IMR-90 (cell line): ENCODE results near the gene HDAC5. TPM values are rescaled to one million over a fixed set of nuclear protein-coding genes. Genes with fewer than 3 reads are reported as not detected.

Source experiments
- ATAC-seq: fragments of 200-7000 bp; cut with Tn5 transposase; 2 replicates; pipeline ENCODE4 v1.9.1; 2020; ENCODE audit warnings: low read depth, mild to moderate bottlenecking, moderate library complexity
- BruUV-seq: library from RNA; stranded (reverse); fragments of 400-500 nt; replicated peaks from 2 replicates; lab custom pipeline; 2021; lab: Mats Ljungman, UMichigan
- CTCF ChIA-PET: fragments of 300-600 bp; formaldehyde crosslinking; extraction: SDS; loops from one replicate; lab custom pipeline; 2021; ENCODE audit warnings: antibody characterized with exemption; lab: Yijun Ruan, JAX
- POLR2A ChIA-PET: fragments of 300-600 bp; sonication (Branson Sonifier 250); formaldehyde crosslinking; loops from one replicate; lab custom pipeline; 2022; ENCODE audit warnings: antibody characterized with exemption; ENCODE audit not compliant: unreplicated experiment; lab: Charles Lee
- DNase-seq: peaks from one replicate; pipeline ENCODE4 v3.0.0; 2013
- H2AFZ ChIP-seq: replicated peaks from 2 replicates; pipeline ENCODE3; 2013; ENCODE audit warnings: low read length, mild to moderate bottlenecking; ENCODE audit not compliant: poor library complexity
- H2AK5ac ChIP-seq: 2 replicates; pipeline ENCODE4 v1.6.1; 2013; ENCODE audit warnings: low read depth, low read length, inconsistent platforms
- H2AK9ac ChIP-seq: replicated peaks from 2 replicates; pipeline ENCODE3; 2013; ENCODE audit warnings: mild to moderate bottlenecking, low read depth, low read length, moderate library complexity; ENCODE audit not compliant: poor library complexity
- H2BK120ac ChIP-seq: 2 replicates; pipeline ENCODE4 v1.6.1; 2013; ENCODE audit warnings: low read depth, low read length, inconsistent platforms
- H2BK15ac ChIP-seq: 3 replicates; pipeline ENCODE4 v1.6.1; 2013; ENCODE audit warnings: low read depth, low read length, inconsistent platforms
- H2BK20ac ChIP-seq: 2 replicates; pipeline ENCODE4 v1.6.1; 2013; ENCODE audit warnings: low read depth, mild to moderate bottlenecking, inconsistent platforms, low read length, moderate library complexity
- H2BK5ac ChIP-seq: 2 replicates; pipeline ENCODE4 v1.6.1; 2013; ENCODE audit warnings: mild to moderate bottlenecking, low read depth, low read length, inconsistent platforms; ENCODE audit not compliant: poor library complexity, severe bottlenecking
- H3K14ac ChIP-seq: replicated peaks from 2 replicates; pipeline ENCODE4 v1.6.1; 2013; ENCODE audit warnings: low read depth, low read length, inconsistent platforms
- H3K18ac ChIP-seq: 2 replicates; pipeline ENCODE4 v1.6.1; 2013; ENCODE audit warnings: low read depth, low read length, control low read depth
- H3K23ac ChIP-seq: 2 replicates; pipeline ENCODE4 v1.6.1; 2013; ENCODE audit warnings: low read depth, low read length, inconsistent platforms
- H3K27ac ChIP-seq: 2 replicates; pipeline ENCODE4 v1.5.1; 2013; ENCODE audit warnings: mild to moderate bottlenecking, control low read depth, low read length; ENCODE audit not compliant: insufficient read depth
- H3K27me3 ChIP-seq: 2 replicates; pipeline ENCODE4 v1.6.1; 2013; ENCODE audit warnings: low read length; ENCODE audit not compliant: control insufficient read depth, insufficient read depth
- H3K36me3 ChIP-seq: 2 replicates; pipeline ENCODE4 v1.6.1; 2013; ENCODE audit warnings: low read length, mixed read lengths; ENCODE audit not compliant: control insufficient read depth, insufficient read depth
- H3K4ac ChIP-seq: 2 replicates; pipeline ENCODE4 v1.6.1; 2013; ENCODE audit warnings: low read depth, low read length, inconsistent platforms
- H3K4me1 ChIP-seq: 2 replicates; pipeline ENCODE4 v1.6.1; 2013; ENCODE audit warnings: low read length, mixed read lengths; ENCODE audit not compliant: control insufficient read depth, insufficient read depth
- H3K4me2 ChIP-seq: 2 replicates; pipeline ENCODE4 v1.6.1; 2013; ENCODE audit warnings: low read depth, mild to moderate bottlenecking, control low read depth, low read length, moderate library complexity
- H3K4me3 ChIP-seq: 2 replicates; pipeline ENCODE4 v1.5.1; 2013; ENCODE audit warnings: low read depth, mild to moderate bottlenecking, control low read depth, low read length, moderate library complexity; ENCODE audit not compliant: insufficient read depth
- H3K56ac ChIP-seq: 2 replicates; pipeline ENCODE4 v1.6.1; 2013; ENCODE audit warnings: low read length, inconsistent platforms; ENCODE audit not compliant: insufficient read depth; ENCODE audit errors: extremely low read depth
- H3K79me1 ChIP-seq, 2 experiments: 2 replicates each; pipeline ENCODE4 v1.6.1; 2013; ENCODE audit warnings: low read length in 2 of 2, inconsistent platforms in 1 of 2, low read depth in 1 of 2
- H3K9ac ChIP-seq: 2 replicates; pipeline ENCODE4 v1.6.1; 2013; ENCODE audit warnings: low read depth, low read length, control low read depth
- H3K9me1 ChIP-seq: 2 replicates; pipeline ENCODE4 v1.6.1; 2013; ENCODE audit warnings: low read length, inconsistent platforms; ENCODE audit not compliant: insufficient read depth
- H3K9me3 ChIP-seq: 2 replicates; pipeline ENCODE4 v1.6.1; 2013; ENCODE audit warnings: low read length; ENCODE audit not compliant: control insufficient read depth, insufficient read depth
- H4K20me1 ChIP-seq: 2 replicates; pipeline ENCODE4 v1.6.1; 2013; ENCODE audit warnings: low read length, inconsistent platforms; ENCODE audit not compliant: insufficient read depth
- H4K5ac ChIP-seq: 2 replicates; pipeline ENCODE4 v1.6.1; 2013; ENCODE audit warnings: mild to moderate bottlenecking, low read depth, low read length, control low read depth
- H4K8ac ChIP-seq, 2 experiments: 2 replicates each; pipeline ENCODE4 v1.6.1; 2013; ENCODE audit warnings: low read depth in 2 of 2, low read length in 2 of 2, control low read depth in 1 of 2, inconsistent platforms in 1 of 2
- H4K91ac ChIP-seq: 2 replicates; pipeline ENCODE4 v1.6.1; 2013; ENCODE audit warnings: low read depth, low read length, inconsistent platforms; ENCODE audit not compliant: insufficient read depth
- BHLHE40 ChIP-seq: fragments of 150-350 bp; IDR thresholded peaks from 2 replicates; pipeline ENCODE4 v1.6.1; 2016; ENCODE audit warnings: mild to moderate bottlenecking, low read depth, low read length
- CEBPB ChIP-seq: IDR thresholded peaks from 2 replicates; pipeline ENCODE4 v1.6.1; 2012; ENCODE audit warnings: low read depth, low read length, improper control_type of control experiment
- CHD1 ChIP-seq: IDR thresholded peaks from 2 replicates; pipeline ENCODE4 v1.6.1; 2012; ENCODE audit warnings: low read depth, low read length, improper control_type of control experiment
- CTCF ChIP-seq: conservative IDR thresholded peaks from 2 replicates; pipeline ENCODE4 v1.5.1; 2012; ENCODE audit warnings: mild to moderate bottlenecking, low read depth, low read length, improper control_type of control experiment
- ELK1 ChIP-seq: fragments of 150-350 bp; IDR thresholded peaks from 2 replicates; pipeline ENCODE4 v1.6.1; 2016; ENCODE audit warnings: low read depth, mild to moderate bottlenecking, low read length, moderate library complexity, borderline replicate concordance
- MAZ ChIP-seq: IDR thresholded peaks from 2 replicates; pipeline ENCODE4 v1.6.1; 2012; ENCODE audit warnings: low read depth, mild to moderate bottlenecking, low read length, improper control_type of control experiment, moderate library complexity, borderline replicate concordance
- MXI1 ChIP-seq: IDR thresholded peaks from 2 replicates; pipeline ENCODE4 v1.6.1; 2012; ENCODE audit warnings: low read depth, mild to moderate bottlenecking, low read length, moderate library complexity, borderline replicate concordance
- NFE2L2 ChIP-seq: fragments of 150-350 bp; IDR thresholded peaks from 2 replicates; pipeline ENCODE4 v1.6.1; 2016; ENCODE audit warnings: low read depth, mild to moderate bottlenecking, low read length
- POLR2A ChIP-seq: IDR thresholded peaks from 2 replicates; pipeline ENCODE4 v1.6.1; 2012; ENCODE audit warnings: mild to moderate bottlenecking, low read depth, low read length
- RAD21 ChIP-seq: IDR thresholded peaks from 2 replicates; pipeline ENCODE4 v1.6.1; 2012; ENCODE audit warnings: low read length, improper control_type of control experiment
- RCOR1 ChIP-seq: IDR thresholded peaks from 2 replicates; pipeline ENCODE4 v1.6.1; 2012; ENCODE audit warnings: mild to moderate bottlenecking, low read length, improper control_type of control experiment; ENCODE audit not compliant: insufficient replicate concordance
- RFX5 ChIP-seq: IDR thresholded peaks from 2 replicates; pipeline ENCODE4 v1.8.0; 2012; ENCODE audit warnings: low read depth, mild to moderate bottlenecking, low read length, moderate library complexity
- SMC3 ChIP-seq: fragments of 150-350 bp; IDR thresholded peaks from 2 replicates; pipeline ENCODE4 v1.6.1; 2016; ENCODE audit warnings: low read depth, mild to moderate bottlenecking, antibody characterized with exemption, low read length, moderate library complexity
- USF2 ChIP-seq: fragments of 150-350 bp; IDR thresholded peaks from 2 replicates; pipeline ENCODE4 v1.6.1; 2017; ENCODE audit warnings: mild to moderate bottlenecking, antibody characterized with exemption, low read length, low read depth
- WGBS, 2 experiments: methylation state at CpG; one replicate each; pipeline versions ENCODE4 v1.1.5 to v1.1.7; 2013; ENCODE audit warnings: missing lambda C conversion rate in 2 of 2; ENCODE audit not compliant: insufficient read length in 1 of 2; ENCODE audit errors: extremely low coverage in 2 of 2; 5-methylcytosine and 5-hydroxymethylcytosine counted together
- dilution Hi-C: fragments of 300-500 bp; cut with HindIII; formaldehyde crosslinking; loops from one replicate; pipeline ENCODE4 v1.14.3; 2018; ENCODE audit warnings: low sequenced_read_pairs; ENCODE audit not compliant: unreplicated experiment
- in situ Hi-C: fragments of 300-500 bp; cut with MboI; formaldehyde crosslinking; loops from 3 replicates; pipeline ENCODE4 v1.14.3; 2019; ENCODE audit warnings: low sequenced_read_pairs, inconsistent platforms, mixed read lengths
- intact Hi-C: fragments of 100-400 bp; cut with micrococcal nuclease; formaldehyde crosslinking; loops from 2 replicates; pipeline ENCODE4 v1.10.0; 2022
- polyA plus RNA-seq, 3 experiments: library from polyadenylated mRNA; depleted of rRNA; stranded (reverse); fragments of >200 nt; gene quantifications; 2 replicates each; pipeline ENCODE4 v1.2.3, GENCODE V29; 2012; ENCODE audit warnings: low replicate concordance in 1 of 3
- total RNA-seq: library from RNA; depleted of rRNA; stranded (reverse); fragments of >200 nt; gene quantifications from 2 replicates; pipeline ENCODE4 v1.2.3, GENCODE V29; 2012

HDAC5 gene
- total and polyA plus RNA-seq, 2 of the 4 experiments (the other 2 are of a cell fraction), result 47.0 to 61.3 TPM

GRCh38 chr17:44121997-44122815 lies 1.2 kb downstream of the HDAC5 start:
- Histone ChIP-seq H4K91ac (no peak overlapping the region), H3K4me3 (peak overlapping the region; percentile 78), H3K23ac (peak overlapping the region; percentile 98), H4K8ac (no peak overlapping the region; a peak in 1 of 4 replicates), H3K4ac (peak overlapping the region; percentile 68; the same call in 1 of the 2 replicates), H2BK15ac (no peak overlapping the region; the same call in 2 of the 3 replicates), H3K14ac (peak overlapping the region; percentile 90), H3K79me1 (peaks cover 8 to 61% of the 10 kb centered on the region in 2 experiments), H3K36me3 (no peaks in the 10 kb centered on the region), H2BK20ac (no peak overlapping the region), H2BK120ac (no peak overlapping the region), H3K27me3 (no peaks in the 10 kb centered on the region), H2BK5ac (no peak overlapping the region), H4K5ac (no peak overlapping the region), H3K56ac (no peak overlapping the region), H3K9ac (peak overlapping the region; percentile 67), H3K9me3 (no peaks in the 10 kb centered on the region), H4K20me1 (peaks cover 40% of the 10 kb centered on the region), H3K27ac (no peak overlapping the region), H3K18ac (no peak overlapping the region), H3K4me2 (peak overlapping the region; percentile 99), H2AFZ (no peak overlapping the region), H2AK5ac (peak overlapping the region; percentile 82; the same call in 1 of the 2 replicates), H2AK9ac (peak overlapping the region; percentile 90), H3K9me1 (peaks cover 14% of the 10 kb centered on the region), H3K4me1 (peaks cover 5% of the 10 kb centered on the region; the same call in 1 of the 2 replicates)
- dilution Hi-C loops, result no loop called here
- intact Hi-C loops, result no loop called here
- in situ Hi-C loops, result no loop called here
- DNase-seq (no peak), ATAC-seq (no peak)
- WGBS, 2 experiments, result no CpG with 5 or more reads among the region's 1 CpG
- ChIA-PET CTCF (interaction anchor here (0.7 kb wide), 1 partner anchor 228 kb away, joined by 3 read pairs; no protein-coding TSS in a partner anchor), POLR2A (no interaction called here)
- BruUV-seq, result no TSS peak
- TF ChIP-seq MAZ (no peak), MXI1 (no peak), POLR2A (no peak), RCOR1 (no peak), NFE2L2 (no peak), CEBPB (no peak), CHD1 (no peak), ELK1 (no peak), RAD21 (no peak), BHLHE40 (no peak), CTCF (no peak), USF2 (no peak), SMC3 (no peak), RFX5 (no peak)
